ENCODE results near the gene DPPA3. TPM values are rescaled to one million over a fixed set of nuclear protein-coding genes. Genes with fewer than 3 reads are reported as not detected.

The DPPA3 gene
- total and polyA plus RNA-seq, 9 of the 15 experiments (the other 6 are each of a cell fraction or from before 2014, with no cell fraction given): not detected

- TF ChIP-seq ZNF639 (CRISPR knock-in tag; conservative IDR thresholded peaks at IDR 0.05 in 1 of 2, IDR thresholded peaks at IDR 0.05 in 1 of 2): no peak
- no peak for TF ChIP-seq ATF2 (CRISPR knock-in tag; IDR thresholded peaks at IDR 0.05)
- TF ChIP-seq KLF6 (CRISPR knock-in tag; IDR thresholded peaks at IDR 0.05; ENCODE audit: borderline replicate concordance): no peak
Observed at GRCh38 chr12:7705846-7706245, 5.4 kb upstream of the DPPA3 start (continued).

- Histone ChIP-seq H3K79me2 (ENCODE audit: control insufficient read depth, insufficient read depth, low read length) (no peaks in the 10 kb centered on the region), H3K9ac (ENCODE audit: insufficient read depth in 1 of 2, low read depth in 2 of 2, low read length in 2 of 2) (no peak overlapping the region), H3K4me2 (ENCODE audit: insufficient read depth, low read length) (no peak overlapping the region), H2AFZ (ENCODE audit: low read depth, low read length) (no peak overlapping the region), H3K9me3 (replicated peaks; ENCODE audit: control insufficient read depth, insufficient read depth, low read depth, low read length) (no peaks in the 10 kb centered on the region), H3K4me1 (replicated peaks in 1 of 2; ENCODE audit: control insufficient read depth in 2 of 2, insufficient read depth in 2 of 2, low read length in 2 of 2) (peaks cover 0 to 6% of the 10 kb centered on the region in 2 experiments; a peak in 2 of 5 replicates), H4K20me1 (replicated peaks; ENCODE audit: control insufficient read depth, insufficient read depth, low read length) (no peaks in the 10 kb centered on the region), H3K36me3 (ENCODE audit: control insufficient read depth, insufficient read depth, low read length) (no peaks in the 10 kb centered on the region), H3K4me3 (no peak overlapping the region), H3K27ac (ENCODE audit: extremely low read depth, low read depth, low read length) (no peak overlapping the region), H3K9me1 (ENCODE audit: control insufficient read depth, insufficient read depth, low read length) (no peaks in the 10 kb centered on the region), H3K27me3 (ENCODE audit: control insufficient read depth in 2 of 2, insufficient read depth in 2 of 2, low read length in 2 of 2) (peaks cover 0 to 8% of the 10 kb centered on the region in 2 experiments; a peak in 2 of 5 replicates)
- intact Hi-C loops (cut with micrococcal nuclease): no loop called here
- FAIRE-seq (no peak), ATAC-seq (no peak), DNase-seq (ENCODE audit: extremely low read depth in 1 of 4, low spot score in 3 of 4) (no peak)
- no TSS peak for BruUV-seq (replicated peaks)
- in situ Hi-C loops (cut with MboI): no loop called here
- ChIA-PET CTCF (ENCODE audit: low intra/inter-chr PET ratio) (no interaction called here), POLR2A (no interaction called here)
- 17% methylated on average over 7 of the region's 8 CpGs for WGBS (ENCODE audit: insufficient coverage, low coverage, missing lambda C conversion rate)
- TF ChIP-seq CGGBP1 (CRISPR knock-in tag; IDR thresholded peaks at IDR 0.05) (no peak), SFPQ (IDR thresholded peaks at IDR 0.05; ENCODE audit: low read depth, low read length) (no peak), MAFK (IDR thresholded peaks at IDR 0.05; ENCODE audit: low read length) (no peak), FIP1L1 (IDR thresholded peaks at IDR 0.05; ENCODE audit: low read depth, low read length, poor library complexity, severe bottlenecking) (no peak), DMBX1 (CRISPR knock-in tag; IDR thresholded peaks at IDR 0.05; ENCODE audit: borderline replicate concordance) (no peak), UBTF (IDR thresholded peaks at IDR 0.05; ENCODE audit: borderline replicate concordance in 1 of 2, low read depth in 2 of 2, low read length in 2 of 2) (no peak)
Observed at GRCh38 chr12:7709969-7710675, 1.1 kb upstream of the DPPA3 start.

Data from K562 (cell line).